Breast epithelium (tissue), 3 donors: Measurements from ENCODE around the gene FCGR3A.

Experiments
- CTCF ChIP-seq, 3 donors: fragments of 450-650 bp; IDR thresholded peaks; one replicate each; pipeline ENCODE4 v1.5.1; 2016 to 2017; ENCODE audit warnings: antibody characterized with exemption in 3 of 3, mild to moderate bottlenecking in 3 of 3, moderate library complexity in 3 of 3
- POLR2A ChIP-seq: fragments of 450-650 bp; IDR thresholded peaks from one replicate; pipeline ENCODE4 v1.6.1; 2016; ENCODE audit warnings: antibody characterized with exemption, mild to moderate bottlenecking, moderate library complexity
- POLR2AphosphoS5 ChIP-seq, 3 donors: sonication (generic); formaldehyde crosslinking; IDR thresholded peaks; one replicate each; pipeline ENCODE4 v1.6.1; 2017; ENCODE audit warnings: antibody characterized with exemption in 3 of 3

GRCh38 chr1:161492827-161493226 lies 56.8 kb downstream of the FCGR3A start:
- TF ChIP-seq CTCF (IDR thresholded peaks at IDR 0.05) (no peak), POLR2A (no peak), POLR2AphosphoS5 (IDR thresholded peaks at IDR 0.05) (no peak)
